ENCODE data around the gene SLC13A4. TPM values are rescaled to one million over a fixed set of nuclear protein-coding genes. Genes with fewer than 3 reads are reported as not detected.

SLC13A4 gene
- total RNA-seq, 5 donors from 2014 or later (not counting 1 experiment from before 2014, with no cell fraction given) = not detected

DNA sequence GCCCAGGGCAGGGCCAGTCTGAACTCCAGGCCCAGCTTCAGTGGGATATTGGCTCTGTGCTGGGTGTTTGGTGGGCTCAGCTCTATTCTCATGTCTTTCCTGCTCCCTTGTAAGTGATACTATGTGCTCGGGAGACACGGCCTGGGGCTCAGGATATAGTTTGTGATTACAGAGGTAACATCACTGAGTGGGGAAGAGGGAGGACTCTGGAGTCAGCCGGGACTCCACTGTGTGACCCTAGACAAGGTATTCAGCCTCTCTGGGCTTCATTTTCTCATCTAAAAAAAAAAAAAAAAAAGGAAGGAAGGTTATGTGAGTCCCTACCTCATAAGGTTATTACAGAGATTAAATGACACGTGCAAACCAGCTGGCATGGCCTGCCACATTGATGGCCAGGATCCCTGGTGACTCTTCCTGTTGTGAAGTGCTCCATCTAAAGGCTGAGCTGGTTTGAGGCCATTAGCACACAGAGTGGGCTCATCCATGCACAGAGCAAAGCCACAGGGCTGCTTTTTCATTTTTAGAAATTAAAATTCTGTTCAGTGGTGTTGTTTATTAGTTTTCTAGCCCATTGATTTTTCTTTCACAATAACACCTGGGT lies 15.7 kb downstream of the SLC13A4 start:
- Mint-ChIP-seq H3K27me3 (no peaks in the 10 kb centered on the region), H3K4me1 (no peaks in the 10 kb centered on the region), H3K27ac (no peak overlapping the region), H3K9me3 (no peaks in the 10 kb centered on the region), H3K36me3 (no peaks in the 10 kb centered on the region), H3K4me3 (no peak overlapping the region)
- POLR2A ChIA-PET = interaction anchor here in 1 of 2 donors (0.6 kb wide), 1 partner anchor 232 kb away, joined by 3 read pairs; no protein-coding TSS in a partner anchor
- ATAC-seq (replicated peaks in 1 of 4) (no peak), DNase-seq (no peak)
- CTCF ChIA-PET = interaction anchor here (0.7 kb wide), 2 partner anchors 39 to 510 kb away, joined by 4 to 5 read pairs; no protein-coding TSS in a partner anchor
- Histone ChIP-seq H3K27me3 (replicated peaks in 1 of 2; ENCODE audit: control insufficient read depth in 2 of 2, extremely low read depth in 1 of 2, insufficient read depth in 2 of 2, low read length in 1 of 2) (peaks cover 0 to 4% of the 10 kb centered on the region in 2 experiments), H3K4me3 (ENCODE audit: control insufficient read depth in 1 of 2, extremely low read depth in 1 of 2, low read length in 1 of 2) (no peak overlapping the region), H3K27ac (ENCODE audit: low read length) (no peak overlapping the region), H3K4me1 (ENCODE audit: control insufficient read depth in 1 of 2, extremely low read depth in 1 of 2, insufficient read depth in 2 of 2, low read length in 2 of 2) (no peaks in the 10 kb centered on the region), H3K9me3 (no peaks in the 10 kb centered on the region), H3K36me3 (ENCODE audit: control insufficient read depth in 2 of 2, extremely low read depth in 1 of 2, insufficient read depth in 1 of 2, low read length in 1 of 2) (no peaks in the 10 kb centered on the region)
- WGBS (ENCODE audit: insufficient coverage) = 80% methylated on average over 1 of the region's 4 CpGs

DNA sequence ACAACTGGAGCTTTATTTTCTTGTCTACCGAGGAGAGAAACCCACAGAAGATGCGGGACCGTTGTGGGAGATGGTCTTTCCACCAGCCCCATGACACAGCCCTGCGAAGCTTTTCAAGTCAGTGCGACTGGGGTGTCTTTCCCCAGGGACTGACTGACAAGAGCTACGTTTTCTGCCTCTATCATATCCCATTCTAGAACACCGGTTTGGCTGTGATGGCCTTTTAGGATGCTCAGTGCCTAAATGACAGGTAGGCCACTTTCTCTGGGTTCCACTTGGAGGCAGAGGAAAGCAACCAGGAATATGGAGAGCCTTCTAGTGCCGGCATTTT lies 16.9 kb downstream of the SLC13A4 start:
- H3K9me3 Mint-ChIP-seq = no peaks in the 10 kb centered on the region
- Histone ChIP-seq H3K9me3 (no peaks in the 10 kb centered on the region), H3K4me3 (ENCODE audit: control insufficient read depth in 1 of 2, extremely low read depth in 1 of 2, low read length in 1 of 2) (no peak overlapping the region), H3K4me1 (ENCODE audit: control insufficient read depth in 1 of 2, extremely low read depth in 1 of 2, insufficient read depth in 2 of 2, low read length in 2 of 2) (no peaks in the 10 kb centered on the region), H3K36me3 (ENCODE audit: control insufficient read depth in 2 of 2, extremely low read depth in 1 of 2, insufficient read depth in 1 of 2, low read length in 1 of 2) (no peaks in the 10 kb centered on the region), H3K27ac (ENCODE audit: low read length) (no peak overlapping the region), H3K27me3 (replicated peaks in 1 of 2; ENCODE audit: control insufficient read depth in 2 of 2, extremely low read depth in 1 of 2, insufficient read depth in 2 of 2, low read length in 1 of 2) (peaks cover 0 to 4% of the 10 kb centered on the region in 2 experiments)
- CTCF ChIA-PET = interaction anchor here in 1 of 2 donors (0.9 kb wide), 1 partner anchor 203 kb away, joined by 3 read pairs; no protein-coding TSS in a partner anchor
- 50% methylated on average over 6 of the region's 8 CpGs for WGBS (ENCODE audit: insufficient coverage)
- H3K4me1 Mint-ChIP-seq = no peaks in the 10 kb centered on the region
- no peak overlapping the region for H3K27ac Mint-ChIP-seq
- POLR2A ChIA-PET = no interaction called here
- DNase-seq (no peak), ATAC-seq (replicated peaks in 1 of 4) (no peak)
- H3K4me3 Mint-ChIP-seq = no peak overlapping the region
- no peaks in the 10 kb centered on the region for H3K27me3 Mint-ChIP-seq
- no peaks in the 10 kb centered on the region for H3K36me3 Mint-ChIP-seq

DNA sequence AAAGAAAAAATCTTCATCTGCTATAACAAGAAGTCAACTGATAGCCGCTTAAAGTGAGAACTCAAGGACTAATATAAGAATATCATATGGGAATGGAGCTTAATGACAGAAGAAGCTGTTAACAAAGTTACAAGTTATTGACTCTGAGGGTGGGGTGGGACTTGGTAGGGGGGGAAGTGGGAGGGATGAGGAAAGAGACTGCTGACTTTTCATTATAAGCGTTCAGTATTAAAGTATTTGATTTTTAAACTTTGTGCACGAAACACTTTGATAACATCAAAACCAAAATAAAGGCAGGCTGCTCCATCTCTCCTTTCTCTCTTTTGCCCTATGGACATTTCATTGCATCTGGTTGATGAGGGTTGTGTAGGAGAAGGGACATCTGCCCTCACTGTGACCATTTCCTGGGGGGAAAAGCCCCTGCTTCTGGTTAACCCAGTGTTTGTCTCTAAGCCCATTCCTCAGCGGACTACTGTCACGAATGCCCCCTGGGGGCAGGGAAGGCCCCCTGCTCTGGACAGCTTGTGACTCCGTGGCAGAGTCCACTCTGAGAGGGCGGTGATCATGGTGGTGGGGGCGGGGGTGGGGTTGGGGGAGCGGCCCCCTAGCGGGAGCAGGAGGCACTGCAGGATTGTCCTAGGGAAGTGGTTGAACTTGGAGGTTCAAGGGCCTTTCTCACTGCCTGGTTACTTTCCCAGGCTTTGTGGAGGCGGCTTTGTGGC lies 17.4 kb downstream of the SLC13A4 start:
- no peaks in the 10 kb centered on the region for H3K27me3 Mint-ChIP-seq
- Histone ChIP-seq H3K36me3 (ENCODE audit: control insufficient read depth in 2 of 2, extremely low read depth in 1 of 2, insufficient read depth in 1 of 2, low read length in 1 of 2) (no peaks in the 10 kb centered on the region), H3K27ac (ENCODE audit: low read length) (no peak overlapping the region), H3K9me3 (no peaks in the 10 kb centered on the region), H3K4me1 (ENCODE audit: control insufficient read depth in 1 of 2, extremely low read depth in 1 of 2, insufficient read depth in 2 of 2, low read length in 2 of 2) (no peaks in the 10 kb centered on the region), H3K27me3 (replicated peaks in 1 of 2; ENCODE audit: control insufficient read depth in 2 of 2, extremely low read depth in 1 of 2, insufficient read depth in 2 of 2, low read length in 1 of 2) (peaks cover 0 to 4% of the 10 kb centered on the region in 2 experiments), H3K4me3 (ENCODE audit: control insufficient read depth in 1 of 2, extremely low read depth in 1 of 2, low read length in 1 of 2) (no peak overlapping the region)
- ATAC-seq (replicated peaks in 1 of 4) (no peak), DNase-seq (peak in 1 of 35 experiments; percentile 18)
- WGBS (ENCODE audit: insufficient coverage) = no CpG with 5 or more reads among the region's 11 CpGs
- no peaks in the 10 kb centered on the region for H3K36me3 Mint-ChIP-seq
- H3K4me3 Mint-ChIP-seq = no peak overlapping the region
- CTCF ChIA-PET = interaction anchor here (0.6 to 0.9 kb wide), 3 partner anchors 13 to 204 kb away, joined by 3 to 6 read pairs (median 5); no protein-coding TSS in a partner anchor
- no peaks in the 10 kb centered on the region for H3K9me3 Mint-ChIP-seq
- no peak overlapping the region for H3K27ac Mint-ChIP-seq
- H3K4me1 Mint-ChIP-seq = no peaks in the 10 kb centered on the region
- POLR2A ChIA-PET = interaction anchor here in 1 of 2 donors (0.8 kb wide), 1 partner anchor 22 kb away, joined by 5 read pairs; no protein-coding TSS in a partner anchor

DNA sequence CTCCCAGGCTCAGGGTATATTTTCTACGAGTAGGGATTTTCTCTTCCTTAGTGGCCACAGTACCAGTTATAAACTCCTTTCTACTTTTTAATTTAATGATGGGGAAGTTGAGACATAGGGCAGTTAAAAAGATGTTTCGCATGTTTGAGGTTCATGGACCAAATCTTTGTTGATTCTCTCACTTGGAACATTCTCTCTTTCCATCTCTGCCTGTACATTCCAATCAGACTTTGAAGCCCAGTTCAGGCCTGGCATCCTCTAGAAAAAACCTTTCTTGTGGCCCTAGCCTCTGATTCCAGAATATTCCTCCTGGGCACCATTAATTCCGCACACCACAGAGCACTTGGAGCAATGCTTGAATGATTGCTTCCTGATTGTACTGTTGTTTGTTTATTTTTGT lies 18.5 kb downstream of the SLC13A4 start:
- Mint-ChIP-seq H3K4me1 (no peaks in the 10 kb centered on the region), H3K27ac (no peak overlapping the region), H3K27me3 (no peaks in the 10 kb centered on the region), H3K36me3 (no peaks in the 10 kb centered on the region), H3K9me3 (no peaks in the 10 kb centered on the region), H3K4me3 (no peak overlapping the region)
- no peak overlapping the region for H3K27ac ChIP-seq (ENCODE audit: low read length)
- H3K27me3 ChIP-seq (replicated peaks in 1 of 2; ENCODE audit: control insufficient read depth in 2 of 2, extremely low read depth in 1 of 2, insufficient read depth in 2 of 2, low read length in 1 of 2) = peaks cover 0 to 2% of the 10 kb centered on the region in 2 experiments
- no CpG with 5 or more reads among the region's 3 CpGs for WGBS (ENCODE audit: insufficient coverage)
- ChIA-PET CTCF (no interaction called here), POLR2A (no interaction called here)
- ATAC-seq (replicated peaks in 1 of 4) = no peak
- H3K36me3 ChIP-seq (ENCODE audit: control insufficient read depth in 2 of 2, extremely low read depth in 1 of 2, insufficient read depth in 1 of 2, low read length in 1 of 2) = no peaks in the 10 kb centered on the region
- DNase-seq = no peak
- H3K4me1 ChIP-seq (ENCODE audit: control insufficient read depth in 1 of 2, extremely low read depth in 1 of 2, insufficient read depth in 2 of 2, low read length in 2 of 2) = no peaks in the 10 kb centered on the region
- H3K9me3 ChIP-seq = no peaks in the 10 kb centered on the region
- no peak overlapping the region for H3K4me3 ChIP-seq (ENCODE audit: control insufficient read depth in 1 of 2, extremely low read depth in 1 of 2, low read length in 1 of 2)

DNA sequence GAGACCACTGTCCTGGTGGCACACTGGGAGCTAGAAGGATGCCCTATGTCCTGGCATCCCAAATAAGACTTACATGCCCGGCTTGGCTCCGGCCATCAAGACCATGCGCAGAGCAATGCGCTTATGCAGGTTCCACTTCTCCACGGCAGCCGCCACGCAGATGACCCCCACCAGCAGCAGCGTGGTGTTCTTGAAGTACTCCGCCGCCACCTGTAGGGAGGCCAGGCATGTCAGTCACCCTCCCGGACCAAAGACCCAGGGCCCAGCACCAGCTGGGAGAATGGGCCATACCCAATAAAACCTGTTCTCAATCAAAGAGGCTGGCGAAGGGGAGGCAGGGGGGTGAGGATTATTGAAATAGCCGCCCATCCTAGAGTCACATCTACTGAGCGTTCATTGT lies 19.9 kb downstream of the SLC13A4 start:
- no peaks in the 10 kb centered on the region for H3K9me3 Mint-ChIP-seq
- CTCF ChIA-PET = no interaction called here
- no peak for DNase-seq
- H3K36me3 Mint-ChIP-seq = no peaks in the 10 kb centered on the region
- Histone ChIP-seq H3K36me3 (ENCODE audit: control insufficient read depth in 2 of 2, extremely low read depth in 1 of 2, insufficient read depth in 1 of 2, low read length in 1 of 2) (no peaks in the 10 kb centered on the region), H3K4me3 (ENCODE audit: control insufficient read depth in 1 of 2, extremely low read depth in 1 of 2, low read length in 1 of 2) (no peak overlapping the region), H3K9me3 (no peaks in the 10 kb centered on the region), H3K27me3 (replicated peaks in 1 of 2; ENCODE audit: control insufficient read depth in 2 of 2, extremely low read depth in 1 of 2, insufficient read depth in 2 of 2, low read length in 1 of 2) (no peaks in the 10 kb centered on the region), H3K4me1 (ENCODE audit: control insufficient read depth in 1 of 2, extremely low read depth in 1 of 2, insufficient read depth in 2 of 2, low read length in 2 of 2) (no peaks in the 10 kb centered on the region), H3K27ac (ENCODE audit: low read length) (no peak overlapping the region)
- H3K27ac Mint-ChIP-seq = no peak overlapping the region
- WGBS (ENCODE audit: insufficient coverage) = 95% methylated on average over 8 of the region's 14 CpGs
- H3K4me1 Mint-ChIP-seq = no peaks in the 10 kb centered on the region
- no peaks in the 10 kb centered on the region for H3K27me3 Mint-ChIP-seq
- ATAC-seq (replicated peaks in 1 of 4) = no peak
- no peak overlapping the region for H3K4me3 Mint-ChIP-seq
- POLR2A ChIA-PET = no interaction called here

DNA sequence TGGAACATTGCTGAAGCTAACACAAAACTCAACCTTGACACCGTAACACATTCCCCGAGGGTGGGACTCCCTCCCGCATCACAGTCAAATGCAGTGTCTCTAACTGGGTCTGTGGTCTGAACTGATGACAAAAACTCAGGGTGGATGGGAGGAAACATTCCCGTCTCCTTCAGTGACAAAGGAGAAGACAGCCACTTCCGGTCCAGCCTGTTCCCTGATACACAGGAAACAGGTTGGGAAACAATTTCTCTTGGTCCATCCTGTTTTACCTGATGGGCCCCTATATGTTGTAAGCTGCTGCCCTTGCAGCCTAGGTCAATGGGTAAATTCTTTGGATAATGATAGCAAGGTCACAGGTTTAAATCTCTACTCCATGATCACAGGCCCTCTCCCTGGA lies 20.4 kb downstream of the SLC13A4 start:
- Histone ChIP-seq H3K36me3 (ENCODE audit: control insufficient read depth in 2 of 2, extremely low read depth in 1 of 2, insufficient read depth in 1 of 2, low read length in 1 of 2) (no peaks in the 10 kb centered on the region), H3K9me3 (no peaks in the 10 kb centered on the region), H3K27me3 (replicated peaks in 1 of 2; ENCODE audit: control insufficient read depth in 2 of 2, extremely low read depth in 1 of 2, insufficient read depth in 2 of 2, low read length in 1 of 2) (no peaks in the 10 kb centered on the region), H3K4me3 (ENCODE audit: control insufficient read depth in 1 of 2, extremely low read depth in 1 of 2, low read length in 1 of 2) (no peak overlapping the region), H3K27ac (ENCODE audit: low read length) (no peak overlapping the region), H3K4me1 (ENCODE audit: control insufficient read depth in 1 of 2, extremely low read depth in 1 of 2, insufficient read depth in 2 of 2, low read length in 2 of 2) (no peaks in the 10 kb centered on the region)
- Mint-ChIP-seq H3K9me3 (no peaks in the 10 kb centered on the region), H3K36me3 (no peaks in the 10 kb centered on the region), H3K4me3 (no peak overlapping the region), H3K27me3 (no peaks in the 10 kb centered on the region), H3K4me1 (no peaks in the 10 kb centered on the region), H3K27ac (no peak overlapping the region)
- whole genome bisulfite sequencing (ENCODE audit: insufficient coverage) = 85% methylated on average over 5 of the region's 5 CpGs
- ChIA-PET POLR2A (no interaction called here), CTCF (no interaction called here)
- ATAC-seq (replicated peaks in 1 of 4) = no peak
- DNase-seq = no peak

All from T-cell (primary cell).